Measurements from ENCODE around the gene MED8.
"Not testable (repeated sequence)": the region's sequence is repeated elsewhere in the genome, so short reads cannot be mapped to it uniquely, and the experiment has no call there.

Gene MED8

DNA sequence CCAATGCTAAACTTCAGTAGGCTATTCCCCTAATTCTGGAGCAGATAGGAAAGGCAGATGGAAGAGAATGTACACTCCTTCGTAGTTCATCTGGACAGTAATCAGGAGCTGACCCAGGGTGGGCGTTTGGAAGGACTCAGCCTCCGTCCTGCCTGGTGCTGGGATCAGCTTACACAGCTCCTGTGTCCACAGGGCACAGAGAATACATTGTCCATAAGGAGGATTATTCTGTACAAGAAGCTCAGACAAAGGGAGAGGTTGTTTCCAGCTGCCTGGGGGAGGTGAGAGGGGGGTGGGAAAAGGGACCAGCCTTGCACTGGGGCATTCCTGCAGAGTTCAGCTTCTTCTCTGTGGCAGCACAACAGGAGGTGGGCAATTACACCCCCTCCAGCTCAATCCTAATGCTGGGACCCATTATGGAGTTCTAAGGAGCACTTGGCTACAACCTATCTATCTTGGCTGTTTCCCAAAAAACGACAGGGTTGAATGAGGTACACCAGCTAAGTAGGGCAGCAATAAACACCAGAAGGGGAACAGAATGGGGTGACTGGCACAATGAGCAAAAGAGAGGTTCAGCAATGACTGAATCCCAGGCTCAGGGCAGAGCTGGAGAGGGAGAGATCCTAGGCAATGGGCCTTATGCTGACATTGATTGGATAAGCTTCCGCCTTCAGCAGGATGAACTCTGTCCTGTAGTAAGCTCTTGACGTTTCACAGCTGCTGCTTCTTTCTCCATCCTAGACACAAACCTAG lies 7.4 kb downstream of the MED8 start:
- DNase-seq: no peak

DNA sequence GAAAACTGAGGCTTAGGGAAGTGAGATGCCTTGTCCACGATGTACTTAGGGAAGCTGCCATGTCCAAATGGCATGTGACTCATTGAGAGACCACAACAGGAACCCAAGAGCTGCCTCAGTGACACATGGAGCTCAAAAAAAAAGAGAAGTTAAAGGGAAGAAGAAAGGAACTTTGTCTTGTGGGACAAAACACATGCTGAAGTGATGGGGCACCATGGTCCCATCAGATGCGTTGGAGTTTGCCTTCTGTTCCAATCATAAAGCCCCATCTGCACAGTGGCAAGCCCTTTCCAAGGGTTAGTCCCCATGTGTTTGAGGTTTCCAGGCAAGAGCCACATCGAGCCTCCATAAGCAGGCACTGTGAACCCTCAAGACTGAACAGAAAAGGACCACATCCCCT lies 8.0 kb downstream of the MED8 start:
- DNase-seq: no peak

DNA sequence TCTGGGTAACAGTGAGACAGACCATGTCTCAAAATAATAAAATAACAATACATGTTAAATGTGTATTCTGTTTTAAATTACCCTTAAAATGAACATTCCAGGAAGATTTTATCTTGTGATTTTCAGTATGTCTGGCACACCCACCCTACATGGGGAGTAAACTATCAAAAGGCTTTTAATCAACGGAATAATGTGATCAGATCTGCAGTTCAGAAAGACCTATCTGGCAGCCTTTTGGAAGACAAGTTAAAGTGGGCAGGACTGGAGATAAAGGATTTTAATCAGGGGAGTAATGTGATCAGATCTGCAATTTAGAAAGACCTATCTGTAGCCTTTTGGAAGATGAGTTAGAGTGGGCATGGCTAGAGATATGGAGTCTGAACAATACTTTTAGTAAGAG lies 10.1 kb downstream of the MED8 start:
- no peak for DNase-seq

DNA sequence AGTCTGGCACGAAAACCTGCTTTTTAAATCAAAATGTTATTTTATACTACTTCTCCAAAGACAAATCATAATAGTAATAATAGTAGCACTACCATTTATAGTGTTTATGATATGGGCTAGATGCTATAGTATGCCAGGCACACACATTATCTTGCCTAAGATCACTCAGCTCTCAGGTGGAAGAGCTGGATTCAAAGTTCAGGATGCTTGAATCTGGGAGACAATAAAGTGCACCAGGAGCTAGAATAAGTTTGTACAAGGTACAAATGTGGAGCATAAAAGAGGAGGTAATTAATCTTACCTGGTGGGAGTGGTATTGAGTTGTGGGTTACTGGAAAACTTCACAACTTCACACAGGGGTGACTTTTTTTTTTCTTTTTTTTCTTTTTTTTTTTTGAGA lies 11.8 kb downstream of the MED8 start:
- DNase-seq: no peak

DNA sequence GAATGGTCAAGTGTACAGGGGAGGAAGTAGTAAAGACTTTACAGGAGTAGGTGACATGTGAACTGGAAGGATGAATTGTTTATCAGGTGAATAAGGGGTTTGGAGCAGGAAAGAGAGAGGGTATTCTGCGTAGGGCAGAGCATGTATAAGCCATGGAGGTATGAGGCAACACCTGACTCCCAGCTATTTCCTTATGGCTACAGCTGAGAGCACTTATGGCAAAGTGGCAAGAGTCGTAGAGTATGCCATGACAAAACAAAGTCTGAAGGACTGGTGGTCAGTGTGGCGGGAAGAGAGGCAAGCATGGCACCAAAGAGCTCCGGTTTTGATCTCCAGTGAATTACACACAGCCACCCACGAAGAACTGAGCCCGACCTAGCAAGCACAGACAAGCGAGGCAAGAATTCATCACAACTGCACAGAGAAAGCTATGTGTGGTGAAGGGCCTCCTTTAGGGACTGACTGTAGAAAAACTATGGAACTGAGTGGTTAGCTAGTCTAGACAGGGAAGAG lies 12.8 kb downstream of the MED8 start:
- DNase-seq: no peak

DNA sequence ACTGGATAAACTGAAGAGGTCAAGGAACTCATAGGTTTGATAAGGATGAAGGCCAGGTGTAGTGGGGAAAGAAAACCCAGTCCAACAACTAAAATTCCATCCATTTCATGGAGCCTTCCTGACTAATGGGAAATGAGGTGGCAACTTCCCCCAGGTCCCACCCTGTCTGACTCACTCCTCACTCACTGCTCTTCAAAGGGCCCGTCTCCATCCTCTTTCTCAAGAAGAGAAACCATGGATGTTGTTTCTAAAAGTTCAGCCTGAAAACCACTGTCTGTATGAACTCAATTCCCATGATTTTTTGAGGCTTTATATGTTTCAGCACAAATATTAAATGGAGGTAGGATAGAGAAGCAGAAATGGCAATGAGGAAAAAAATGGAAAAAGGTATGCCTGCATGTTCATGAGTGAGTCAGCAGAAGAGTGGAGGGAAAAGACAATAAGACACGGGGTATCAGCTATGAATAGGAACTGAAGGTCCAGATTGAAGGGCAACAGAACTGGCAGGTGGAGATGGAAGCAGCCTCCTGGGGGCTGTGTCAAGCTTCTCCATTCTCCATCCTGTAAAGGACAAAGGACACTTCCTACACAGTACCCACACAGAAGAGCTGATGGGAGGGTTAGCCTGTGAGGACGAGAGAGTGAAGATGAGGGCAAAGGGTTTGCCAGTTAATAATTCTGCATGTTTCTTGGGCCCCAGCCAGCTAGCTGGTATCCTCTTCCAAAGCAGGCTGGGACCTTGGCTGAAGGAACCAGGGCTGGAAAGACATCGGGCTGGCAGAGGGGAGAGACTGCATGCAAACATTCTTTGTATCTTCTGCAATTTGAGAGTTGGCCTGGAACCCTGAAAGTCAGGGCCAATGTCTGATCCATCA lies 16.3 kb downstream of the MED8 start:
- no peak for DNase-seq

DNA sequence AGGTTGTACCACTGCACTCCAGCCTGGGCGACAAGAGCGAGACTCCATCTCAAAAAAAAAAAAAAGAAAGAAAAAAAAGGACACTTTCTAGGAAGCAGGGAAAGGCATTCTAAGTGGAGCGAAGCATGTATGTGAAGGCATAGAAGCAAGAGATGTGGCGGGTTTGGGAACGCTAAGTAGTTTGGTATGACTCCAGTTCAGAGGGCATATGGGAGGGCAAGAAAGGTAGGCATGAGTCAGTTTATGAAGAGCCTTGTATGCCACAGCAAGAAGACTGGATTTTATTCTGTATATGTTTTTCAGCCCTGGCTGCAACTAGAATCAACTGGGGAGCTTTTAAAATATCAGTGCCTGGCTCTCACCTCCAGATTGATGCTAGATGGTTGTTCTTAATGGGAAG lies 17.4 kb downstream of the MED8 start:
- no peak for DNase-seq

DNA sequence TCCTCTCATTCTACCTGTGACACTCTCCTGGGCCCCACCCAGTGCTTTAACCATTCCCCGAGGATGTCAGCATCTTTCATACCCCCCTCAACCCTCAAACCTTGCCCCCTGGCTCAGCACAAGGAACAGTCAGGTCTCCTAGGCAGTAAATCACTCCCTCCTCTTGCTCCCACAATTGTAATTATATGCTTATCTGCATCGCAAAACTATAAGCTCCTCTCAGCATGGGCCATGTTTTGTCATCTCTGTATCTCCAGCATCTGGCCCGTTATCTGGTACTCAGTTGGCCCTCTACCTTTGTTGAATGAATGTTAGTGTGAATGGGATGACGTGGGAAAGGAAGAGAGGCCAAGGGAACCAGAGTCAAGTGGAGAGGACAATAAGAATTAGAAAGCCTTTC lies 19.0 kb downstream of the MED8 start:
- DNase-seq: no peak

DNA sequence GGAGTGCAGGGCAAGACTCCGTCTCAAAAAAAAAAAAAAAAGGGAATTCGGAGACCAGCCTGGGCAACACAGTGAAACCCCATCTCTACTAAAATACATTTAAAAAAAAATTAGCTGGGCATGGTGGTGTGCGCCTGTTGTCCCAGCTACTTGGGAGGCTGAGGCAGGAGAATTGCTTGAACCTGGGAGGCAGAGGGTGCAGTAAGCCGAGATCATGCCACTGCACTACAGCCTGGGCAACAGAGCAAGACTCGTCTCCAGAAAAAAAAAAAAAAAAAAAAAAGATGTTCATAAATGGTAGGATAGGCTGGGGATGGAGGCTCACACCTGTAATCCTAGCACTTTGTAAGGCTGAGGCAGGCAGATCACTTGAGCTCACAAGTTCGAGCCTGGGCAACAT lies 19.8 kb downstream of the MED8 start:
- DNase-seq: not testable (repeated sequence)

DNA sequence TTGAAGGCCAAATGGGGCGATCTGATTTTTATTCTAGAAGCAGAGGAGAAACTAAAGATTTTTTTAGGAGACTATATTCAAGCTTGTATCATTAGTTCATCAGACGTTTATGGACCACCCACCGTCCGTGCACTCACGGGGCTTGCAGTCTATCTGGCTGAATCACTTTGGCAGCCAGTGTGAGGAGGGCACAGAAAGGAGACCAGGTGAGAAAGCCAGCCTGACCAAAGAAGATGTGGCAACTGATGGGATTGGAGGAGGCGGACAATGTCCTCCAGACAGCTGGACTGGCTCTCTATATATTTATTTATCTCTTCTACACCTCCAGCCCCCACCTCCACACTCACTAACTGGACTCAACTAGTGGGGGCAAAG lies 21.0 kb downstream of the MED8 start:
- DNase-seq: no peak

DNA sequence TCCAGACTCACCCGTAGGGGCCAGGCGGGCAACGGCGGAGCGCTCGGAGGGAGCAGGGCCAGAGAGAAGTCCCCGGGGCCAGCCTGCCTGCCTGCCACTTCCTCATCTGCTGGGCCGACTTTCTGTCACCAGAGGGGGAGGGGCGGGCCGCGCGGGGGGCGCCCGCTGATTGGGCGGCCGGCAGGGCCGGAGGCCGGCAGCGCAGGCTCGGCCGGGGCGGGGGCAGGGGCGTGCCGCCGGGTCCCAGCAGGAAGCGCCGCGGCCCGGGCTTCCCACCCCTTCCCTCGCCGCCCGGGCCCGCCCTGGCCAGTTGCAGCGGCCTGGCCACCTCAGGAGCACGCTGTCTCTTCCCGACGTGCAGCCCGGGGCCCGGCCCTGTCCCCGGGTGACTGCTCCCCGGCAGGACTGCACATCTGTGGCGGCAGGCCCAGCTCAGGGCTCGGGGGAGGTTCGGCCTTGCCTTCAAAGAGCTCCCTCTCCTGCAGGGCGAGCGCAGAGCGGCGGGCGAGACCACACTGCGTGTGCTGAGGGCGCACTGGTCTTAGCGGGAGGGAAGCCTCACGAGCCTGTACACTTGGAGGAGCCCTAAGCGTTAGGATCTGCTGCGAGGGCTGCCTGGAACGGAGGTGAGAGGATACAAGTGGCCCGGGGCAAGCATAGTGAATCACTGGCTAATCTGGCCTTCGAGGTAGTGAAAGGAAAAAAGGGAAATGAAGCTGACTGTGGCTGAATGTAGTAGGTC lies 21.5 kb downstream of the MED8 start, which contains the start of gene ELOVL1:
Gene ELOVL1, minus strand, starts transcription at position 108 of the 742 bp plus-strand sequence. CDS start 2,402 bp downstream, outside the sequence.
- DNase-seq: peak; percentile 97

DNA sequence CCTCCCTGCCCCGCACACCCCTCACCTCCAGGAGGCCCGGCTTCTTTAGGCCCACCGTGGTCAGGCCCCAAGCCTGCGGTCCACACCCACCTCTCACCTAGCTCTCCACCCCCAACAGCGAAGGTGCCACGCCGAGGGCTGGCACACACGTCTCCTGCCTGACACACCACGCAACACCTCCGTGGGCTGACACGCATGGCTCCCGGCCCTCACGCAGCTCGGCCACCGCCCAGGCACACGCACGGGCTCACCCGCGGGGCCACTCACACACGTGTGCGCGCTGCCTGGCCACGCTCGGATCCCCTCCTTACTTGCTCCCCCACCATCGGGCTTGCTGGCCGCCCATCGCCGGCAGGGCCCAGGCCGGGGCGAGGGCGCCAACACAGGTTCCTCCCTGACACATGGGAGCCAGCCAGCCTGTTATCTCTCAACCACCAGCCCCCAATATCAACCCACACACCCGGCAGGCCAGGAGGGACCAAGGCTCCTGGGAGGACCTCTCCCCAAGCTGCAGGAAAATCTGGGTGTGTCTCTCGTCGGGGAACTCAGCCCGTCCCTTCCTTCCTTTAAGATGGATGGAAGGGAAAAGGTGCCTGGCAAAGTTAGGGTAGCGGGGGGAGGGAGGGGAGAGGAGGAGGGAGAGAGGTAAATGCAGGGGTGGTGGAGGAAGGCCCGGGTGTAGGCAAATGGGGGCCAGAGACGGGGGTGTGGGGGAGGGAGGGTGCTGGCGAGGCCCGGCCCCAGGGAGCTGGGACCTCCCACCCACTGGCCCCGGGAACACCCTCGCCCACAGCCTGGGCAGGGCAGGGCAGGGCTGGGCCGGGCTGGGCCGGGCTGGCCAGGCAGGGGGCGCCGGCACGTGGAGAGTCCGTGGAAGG lies 22.3 kb downstream of the MED8 start:
- DNase-seq: peak; percentile 46

DNA sequence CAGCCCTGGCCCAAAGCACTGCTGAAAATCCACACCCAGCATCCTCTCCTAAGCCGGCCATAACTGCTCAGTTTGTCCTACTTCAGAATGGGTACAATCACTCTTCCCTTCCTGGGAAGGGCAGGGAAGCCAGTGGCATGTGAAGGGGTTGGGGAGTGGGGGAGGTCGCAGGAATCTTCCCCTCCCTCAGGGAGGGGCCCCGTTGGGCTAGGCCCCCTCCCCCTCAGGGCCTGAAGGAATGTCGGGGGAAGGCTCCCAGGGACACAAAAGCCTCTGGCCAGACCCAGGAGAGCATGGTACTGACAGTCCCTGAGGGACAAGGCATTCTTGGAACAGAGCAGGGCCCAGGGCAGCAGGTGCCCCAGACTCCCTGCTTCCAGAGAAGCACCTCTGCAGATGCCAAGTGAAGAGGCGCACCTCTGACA lies 23.0 kb downstream of the MED8 start:
- DNase-seq: no peak

DNA sequence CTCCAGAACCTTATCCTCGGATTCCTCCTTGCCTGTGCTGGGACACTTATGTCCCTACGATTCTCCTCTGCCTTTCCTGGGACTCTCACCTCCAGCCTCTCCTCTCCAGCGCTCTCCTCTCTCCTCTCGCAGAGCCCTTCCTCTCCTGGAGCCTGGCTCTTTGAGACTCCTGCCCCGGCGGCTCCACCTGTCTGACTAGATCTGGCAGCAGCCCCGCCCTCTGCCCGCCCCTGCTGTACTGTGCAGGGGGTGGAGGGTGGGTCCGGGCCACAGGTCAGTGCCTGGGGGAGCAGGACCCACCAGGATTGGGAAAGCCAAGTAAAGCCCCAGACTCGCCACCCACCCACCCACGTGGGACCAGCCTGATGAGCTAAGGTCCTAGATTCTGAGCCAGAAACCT lies 23.4 kb downstream of the MED8 start:
- DNase-seq: no peak

DNA sequence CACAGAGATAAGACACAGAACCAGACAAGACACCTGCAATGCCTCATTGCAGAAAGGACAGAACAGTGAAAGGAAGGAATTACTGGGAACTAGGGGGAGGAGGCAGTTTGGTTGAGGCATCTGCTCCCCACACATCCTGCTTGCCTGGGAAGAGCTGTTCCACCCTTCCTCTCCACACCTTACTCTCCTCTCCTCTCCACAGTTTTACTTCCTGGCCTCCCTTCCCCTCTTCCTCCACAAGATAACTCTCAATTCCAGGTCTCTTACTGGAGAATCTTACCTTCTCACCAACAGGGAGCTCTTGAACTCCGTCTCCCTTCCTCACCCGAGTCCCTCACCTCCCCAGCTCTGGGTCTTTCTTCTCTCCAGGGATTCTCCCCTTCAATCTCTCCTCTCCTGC lies 23.9 kb downstream of the MED8 start:
- no peak for DNase-seq

DNA sequence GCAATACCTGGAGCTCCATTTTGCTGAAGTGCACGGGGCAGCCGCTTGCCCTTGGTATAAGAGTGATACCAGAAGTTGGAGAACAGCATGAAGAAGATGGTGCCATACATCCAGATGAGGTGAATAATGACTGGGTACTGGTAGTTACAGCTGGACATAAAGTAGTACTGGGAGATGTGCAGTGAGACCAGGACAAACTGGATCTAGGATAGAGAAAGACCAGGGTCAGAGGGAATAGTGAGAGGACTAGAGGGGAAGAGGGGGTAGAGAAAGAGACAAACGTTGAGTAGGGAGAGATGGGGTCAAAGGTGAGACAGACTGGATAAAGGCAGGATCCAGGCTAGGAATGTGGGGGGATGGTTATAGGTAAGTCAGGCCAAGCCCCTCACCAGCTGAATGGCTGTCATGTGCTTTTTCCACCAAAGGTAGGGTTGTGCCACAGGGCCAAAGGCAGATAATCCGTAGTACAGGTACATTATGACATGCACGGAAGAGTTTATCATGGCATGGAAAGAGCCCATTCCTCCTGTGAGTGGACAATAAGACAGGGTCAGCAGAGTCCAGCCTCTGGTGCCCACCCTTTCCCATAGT lies 25.6 kb downstream of the MED8 start:
- DNase-seq: no peak

DNA sequence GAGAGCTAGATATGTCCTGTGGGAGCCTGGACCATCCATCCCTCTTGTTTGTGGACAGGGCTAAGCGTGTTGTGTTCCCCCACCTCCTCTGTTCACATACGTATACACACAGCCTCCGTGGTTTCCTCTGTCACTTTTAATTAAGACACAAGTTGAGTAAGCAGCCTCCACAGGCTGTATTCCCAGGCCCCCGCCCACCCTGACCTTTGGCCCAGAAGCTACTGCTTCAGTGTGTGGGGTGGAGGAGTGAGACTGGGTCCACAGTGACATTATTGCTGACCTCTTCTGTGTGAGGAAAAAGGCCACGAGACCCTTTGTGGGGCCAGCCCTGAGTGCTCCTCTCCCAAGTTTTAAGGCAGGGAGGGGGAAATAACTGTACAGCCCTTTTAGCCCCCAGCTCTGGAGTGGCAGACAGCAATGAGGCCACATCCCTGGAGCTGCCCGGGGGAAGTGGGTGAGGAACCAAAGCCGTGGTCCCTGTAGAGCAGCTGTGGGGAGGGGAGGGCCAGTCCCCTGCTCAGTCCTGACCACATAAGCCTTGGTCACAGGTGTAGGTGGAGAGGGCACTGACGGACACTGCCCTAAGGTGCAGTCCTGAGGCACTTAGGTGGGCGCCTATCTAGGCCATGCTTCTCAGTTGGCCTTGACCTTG lies 26.2 kb downstream of the MED8 start:
- no peak for DNase-seq

DNA sequence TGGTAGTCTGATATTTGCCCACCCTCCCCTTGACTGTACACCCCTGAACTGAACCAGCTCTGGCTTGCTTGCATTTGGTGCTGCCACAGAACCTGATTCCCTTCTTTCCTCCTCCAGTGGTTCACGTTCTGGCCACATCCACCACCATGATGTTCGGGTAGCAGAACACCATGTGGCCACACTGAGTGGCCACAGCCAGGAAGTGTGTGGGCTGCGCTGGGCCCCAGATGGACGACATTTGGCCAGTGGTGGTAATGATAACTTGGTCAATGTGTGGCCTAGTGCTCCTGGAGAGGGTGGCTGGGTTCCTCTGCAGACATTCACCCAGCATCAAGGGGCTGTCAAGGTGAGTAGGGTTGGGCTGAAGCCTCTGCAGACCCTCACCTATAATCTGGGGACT lies 29.0 kb downstream of the MED8 start:
- DNase-seq: no peak

DNA sequence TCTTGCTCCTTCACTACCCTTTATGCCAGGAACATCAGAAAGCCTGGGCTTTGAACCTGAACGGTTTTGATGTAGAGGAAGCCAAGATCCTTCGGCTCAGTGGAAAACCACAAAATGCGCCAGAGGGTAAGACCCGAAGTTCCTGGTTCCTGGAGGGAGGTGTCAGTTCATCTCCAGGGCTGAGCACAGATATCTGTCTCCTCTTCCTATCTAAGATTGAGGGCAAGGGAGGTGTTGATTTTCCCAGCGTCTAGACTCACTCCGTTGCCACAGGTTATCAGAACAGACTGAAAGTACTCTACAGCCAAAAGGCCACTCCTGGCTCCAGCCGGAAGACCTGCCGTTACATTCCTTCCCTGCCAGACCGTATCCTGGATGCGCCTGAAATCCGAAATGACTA lies 29.9 kb downstream of the MED8 start:
- no peak for DNase-seq

DNA sequence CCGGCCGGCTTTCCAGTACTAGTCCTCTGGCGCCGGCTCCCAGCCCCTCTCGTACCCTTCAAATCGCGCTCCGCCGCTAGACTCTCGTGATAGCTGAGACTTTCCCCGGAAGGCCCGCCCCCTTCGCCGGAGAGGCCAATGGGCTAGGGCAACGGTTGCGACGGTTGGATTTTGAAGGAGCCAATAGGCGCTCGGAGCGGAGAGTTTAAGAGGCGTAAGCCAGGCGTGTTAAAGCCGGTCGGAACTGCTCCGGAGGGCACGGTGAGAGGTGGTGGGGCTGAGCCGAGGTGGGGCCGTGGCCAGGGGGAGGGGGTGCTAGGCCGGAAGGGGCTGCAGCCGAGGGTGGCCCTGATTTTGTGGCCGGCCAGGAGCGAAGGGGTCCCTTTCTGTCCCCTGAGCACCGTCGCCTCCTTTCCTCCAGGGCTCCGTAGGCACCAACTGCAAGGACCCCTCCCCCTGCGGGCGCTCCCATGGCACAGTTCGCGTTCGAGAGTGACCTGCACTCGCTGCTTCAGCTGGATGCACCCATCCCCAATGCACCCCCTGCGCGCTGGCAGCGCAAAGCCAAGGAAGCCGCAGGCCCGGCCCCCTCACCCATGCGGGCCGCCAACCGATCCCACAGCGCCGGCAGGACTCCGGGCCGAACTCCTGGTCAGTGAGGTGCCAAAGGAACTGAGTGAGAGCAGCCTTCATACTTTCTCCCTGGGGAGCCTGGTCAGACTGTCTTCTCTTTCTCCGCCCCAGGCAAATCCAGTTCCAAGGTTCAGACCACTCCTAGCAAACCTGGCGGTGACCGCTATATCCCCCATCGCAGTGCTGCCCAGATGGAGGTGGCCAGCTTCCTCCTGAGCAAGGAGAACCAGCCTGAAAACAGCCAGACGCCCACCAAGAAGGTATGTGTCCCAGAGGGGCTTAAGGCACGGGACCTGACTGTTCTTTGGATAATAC lies 30.6 kb downstream of the MED8 start, which contains the start of gene CDC20:
Gene CDC20, plus strand, starts transcription at position 236 of the 948 bp plus-strand sequence. Its CDS starts 235 bp downstream, at position 471.
- peak; percentile 100 for DNase-seq

Data from RPMI8226 (cell line).